HG03196 (cell line): ENCODE data around the gene EFHC1.

Experiments used
- ATAC-seq: cut with Tn5 transposase; IDR thresholded peaks from one replicate; pipeline ENCODE4 v1.9.1; 2021; ENCODE audit not compliant: unreplicated experiment

The EFHC1 gene

GRCh38 chr6:52551483-52552277, 131.5 kb downstream of the EFHC1 start:
- no peak for ATAC-seq

DNA sequence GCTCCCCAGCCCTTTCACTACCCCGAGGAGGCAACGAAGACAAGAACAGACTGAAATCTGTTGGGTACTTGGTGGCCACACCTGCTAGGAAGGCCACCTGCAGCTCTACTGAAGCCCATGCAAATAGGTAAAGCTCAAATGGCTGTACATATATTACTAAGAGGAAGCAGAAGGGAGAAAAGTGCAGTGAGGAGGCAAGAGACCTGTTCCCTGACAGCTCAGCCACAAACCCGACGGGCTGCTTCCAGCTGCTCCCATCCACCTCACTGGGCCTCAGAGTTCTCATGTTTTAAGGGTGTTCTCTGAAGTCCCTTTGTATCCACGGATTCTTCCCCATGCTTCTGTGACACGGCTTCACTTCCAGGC, 132.1 kb downstream of the EFHC1 start:
- ATAC-seq = peak; percentile 77

DNA sequence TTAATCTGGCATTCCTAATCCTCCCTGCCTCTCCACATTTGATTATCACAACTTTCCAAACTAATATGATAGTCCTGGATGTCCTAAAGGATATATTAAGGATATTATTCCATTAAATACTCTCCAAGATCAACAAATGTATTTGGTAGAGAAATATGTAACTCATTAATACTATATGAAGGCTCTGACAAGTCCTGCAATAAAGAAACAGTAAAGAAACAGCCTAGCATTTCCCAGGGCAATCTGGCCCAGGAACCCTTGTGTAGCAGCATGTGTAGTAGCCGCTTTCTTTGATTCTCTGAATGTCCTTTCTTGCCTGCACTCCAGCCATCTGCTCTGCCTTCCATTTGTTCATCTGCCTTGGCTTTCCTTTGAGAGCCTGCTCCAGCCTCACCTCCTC, 133.0 kb downstream of the EFHC1 start:
- no peak for ATAC-seq

- ATAC-seq = no peak
These were observed 133.6 kb downstream of the EFHC1 start for GRCh38 chr6:52553719-52554118.

DNA sequence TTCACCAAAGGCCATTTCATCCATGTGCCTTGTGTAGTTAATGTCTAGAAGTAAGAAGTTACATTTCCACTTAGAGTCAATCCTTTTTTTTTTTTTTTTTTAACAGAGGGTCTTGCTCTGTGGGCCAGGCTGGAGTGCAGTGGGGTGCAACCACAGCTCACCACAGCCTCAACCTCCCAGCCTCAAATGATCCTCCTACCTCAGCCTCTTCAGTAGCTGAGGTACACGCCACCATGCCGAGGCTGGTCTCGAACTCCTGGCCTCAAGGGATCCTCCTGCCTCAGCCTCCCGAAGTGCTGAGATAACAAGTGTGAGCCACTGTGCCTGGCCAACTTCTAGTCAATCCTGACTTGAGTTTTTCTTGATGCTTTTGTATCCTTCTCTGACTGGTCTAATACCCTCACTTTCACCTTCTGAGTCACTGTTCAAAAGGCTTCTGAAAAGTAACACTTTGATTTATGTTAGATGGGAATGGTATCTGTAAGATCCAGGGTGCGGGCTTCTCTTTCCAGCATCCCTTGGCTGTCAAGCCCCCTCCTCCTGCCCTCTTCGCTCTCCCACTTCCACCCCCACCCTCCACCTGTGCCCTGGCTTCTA, 134.6 kb downstream of the EFHC1 start:
- no peak for ATAC-seq

GRCh38 chr6:52555518-52556233, 135.5 kb downstream of the EFHC1 start:
- no peak for ATAC-seq

- no peak for ATAC-seq
These were observed 137.5 kb downstream of the EFHC1 start for GRCh38 chr6:52557389-52558265.

DNA sequence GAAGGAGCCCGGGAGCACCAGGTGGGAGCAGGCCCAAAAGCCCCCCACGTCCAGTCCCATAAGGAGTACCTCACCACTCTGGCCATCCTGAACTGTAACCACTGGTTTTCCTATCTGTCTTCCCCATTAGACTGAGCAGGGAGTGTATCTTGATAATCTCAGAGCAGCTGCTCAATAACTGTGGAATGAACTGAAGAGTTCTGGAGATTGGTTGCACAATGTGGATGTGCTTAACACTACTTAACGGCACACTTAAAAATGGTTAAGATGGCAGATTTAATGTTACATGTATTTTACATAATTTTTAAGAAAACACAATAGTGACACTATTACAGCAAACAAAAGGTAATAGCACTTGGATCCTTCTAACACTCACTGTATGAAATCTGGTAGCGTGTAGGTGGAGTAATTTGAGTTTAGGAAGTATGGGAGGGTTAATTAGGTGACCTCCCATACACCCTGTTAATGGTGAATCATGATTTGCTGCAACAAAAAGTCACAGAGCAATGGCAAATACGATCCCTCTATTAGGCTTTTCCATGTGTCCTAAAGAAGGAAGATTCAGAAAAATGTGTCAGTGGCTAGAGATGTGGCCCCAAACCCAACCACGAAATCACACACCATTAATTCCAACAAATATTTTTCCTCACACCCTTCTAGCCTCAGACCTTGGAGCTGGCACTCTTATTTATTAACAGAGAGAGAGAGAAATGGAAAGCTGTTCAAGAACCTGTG, 138.3 kb downstream of the EFHC1 start:
- no peak for ATAC-seq

GRCh38 chr6:52560462-52560861, 140.3 kb downstream of the EFHC1 start:
- no peak for ATAC-seq

DNA sequence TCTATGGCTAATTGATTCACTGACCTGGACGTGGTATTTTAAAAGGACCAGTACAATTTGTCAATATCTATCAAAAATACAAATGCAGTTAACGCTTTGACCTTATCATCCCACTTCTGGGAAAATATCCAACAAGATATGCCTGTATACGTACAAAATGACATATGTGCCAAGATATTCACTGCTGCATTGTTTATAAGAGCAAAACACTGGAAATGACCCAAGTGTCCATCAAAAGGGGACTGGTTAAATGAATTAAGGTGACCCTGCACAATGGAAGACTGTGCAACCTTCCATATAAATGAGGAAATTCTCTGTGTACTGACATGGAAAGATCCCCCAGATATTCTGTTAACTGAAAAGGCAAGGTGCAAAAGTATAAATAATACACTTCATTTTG, 142.8 kb downstream of the EFHC1 start:
- ATAC-seq = no peak

- no peak for ATAC-seq
These were observed 144.7 kb downstream of the EFHC1 start for GRCh38 chr6:52564856-52565255.

- ATAC-seq = peak; percentile 66
These were observed 146.1 kb downstream of the EFHC1 start for GRCh38 chr6:52566201-52566600.

GRCh38 chr6:52566853-52567279, 146.7 kb downstream of the EFHC1 start:
- ATAC-seq = no peak

DNA sequence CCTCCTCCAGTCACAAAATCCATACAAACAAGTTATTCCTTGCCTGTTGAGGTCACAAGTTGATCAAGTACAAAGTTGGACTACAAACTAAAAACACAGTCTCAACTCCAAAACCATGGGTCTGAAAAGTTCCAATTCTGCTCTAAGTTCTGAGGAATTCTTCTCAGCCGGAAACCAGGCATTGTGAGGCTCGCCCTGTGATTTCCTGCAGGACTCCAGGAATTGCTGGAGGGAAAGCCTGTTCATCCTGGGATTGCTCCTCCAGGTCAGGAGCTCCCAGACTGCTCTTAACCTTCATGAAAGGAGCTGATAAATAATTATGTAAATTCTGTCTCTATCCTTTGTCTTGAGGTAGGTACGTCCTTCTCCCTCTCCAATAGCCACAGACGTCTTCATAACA, 148.2 kb downstream of the EFHC1 start:
- ATAC-seq = no peak

DNA sequence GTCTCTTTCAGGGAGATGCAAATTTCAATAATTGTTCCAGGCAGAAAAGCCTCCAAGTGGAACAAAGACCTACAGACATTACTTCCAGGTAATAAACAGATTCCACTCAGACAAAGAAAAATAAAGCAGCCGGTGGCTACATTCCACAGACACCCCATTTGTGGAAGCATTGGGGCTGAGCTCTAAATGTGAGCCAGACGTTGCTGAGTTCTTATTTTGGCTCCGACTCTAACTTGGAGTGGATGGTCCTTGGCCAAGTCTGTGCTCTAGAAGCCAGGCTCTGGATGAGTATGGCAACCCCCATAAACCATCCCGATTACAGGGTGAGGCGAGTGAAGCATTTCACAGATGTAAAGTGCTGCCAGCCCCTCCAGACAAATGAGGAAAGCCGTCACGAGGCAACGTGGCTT, 150.2 kb downstream of the EFHC1 start:
- ATAC-seq = no peak

DNA sequence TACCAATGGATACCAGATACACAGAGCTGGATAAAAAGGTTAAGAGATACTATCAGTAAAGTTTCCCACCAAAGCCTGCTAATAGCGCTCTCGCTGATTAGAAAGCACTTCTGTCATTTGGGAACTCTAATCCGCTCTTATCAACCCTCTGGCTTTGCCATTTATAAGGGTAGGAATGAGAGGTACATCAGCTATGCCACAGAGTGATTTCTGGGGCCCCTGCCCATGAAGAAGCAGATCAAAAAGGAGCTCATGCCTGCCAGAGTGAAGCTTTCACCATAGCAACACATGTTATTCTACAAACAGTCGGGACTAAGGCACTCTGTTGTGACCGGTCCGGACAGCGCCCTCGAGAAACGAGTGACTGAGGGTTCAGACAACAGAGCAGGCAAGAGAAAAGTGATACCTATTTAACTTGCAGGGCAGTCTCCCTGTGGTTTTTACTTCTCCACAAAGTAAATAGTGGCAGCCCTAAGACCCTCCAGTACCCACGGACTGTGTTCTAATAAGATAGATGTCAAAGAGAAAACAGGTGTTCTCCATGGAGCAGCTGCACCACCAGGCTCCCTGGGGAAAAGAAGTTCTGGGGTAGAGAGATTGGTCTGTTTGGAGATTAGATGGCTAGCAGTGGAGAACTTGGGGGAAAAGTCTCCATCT, 151.1 kb downstream of the EFHC1 start:
- ATAC-seq = no peak

DNA sequence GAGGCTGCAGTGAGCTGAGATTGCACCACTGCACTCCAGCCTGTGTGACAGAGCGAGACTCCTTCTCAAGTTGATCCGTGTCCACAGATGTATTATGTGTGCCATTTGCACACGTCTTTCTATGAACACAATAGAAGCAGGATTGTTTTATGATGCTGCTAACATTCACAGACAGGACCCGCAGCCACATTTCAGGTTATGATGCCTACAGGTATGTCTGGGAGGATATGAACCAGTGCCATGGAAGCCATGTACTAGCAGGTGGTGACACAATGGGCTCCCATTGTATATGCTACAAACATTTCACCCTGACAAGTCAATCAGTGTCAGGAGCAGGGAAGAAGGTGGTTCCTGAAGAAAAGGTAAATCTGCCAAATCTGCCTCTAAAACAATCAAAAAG, 152.4 kb downstream of the EFHC1 start:
- no peak for ATAC-seq

GRCh38 chr6:52573295-52573694, 153.2 kb downstream of the EFHC1 start:
- no peak for ATAC-seq
